ENCODE results near the gene STXBP1.
A peak's percentile ranks its signal among the peaks of the same experiment; 100 is the strongest.
"Not testable (repeated sequence)": the region's sequence is repeated elsewhere in the genome, so short reads cannot be mapped to it uniquely, and the experiment has no call there.

Gene STXBP1

DNA sequence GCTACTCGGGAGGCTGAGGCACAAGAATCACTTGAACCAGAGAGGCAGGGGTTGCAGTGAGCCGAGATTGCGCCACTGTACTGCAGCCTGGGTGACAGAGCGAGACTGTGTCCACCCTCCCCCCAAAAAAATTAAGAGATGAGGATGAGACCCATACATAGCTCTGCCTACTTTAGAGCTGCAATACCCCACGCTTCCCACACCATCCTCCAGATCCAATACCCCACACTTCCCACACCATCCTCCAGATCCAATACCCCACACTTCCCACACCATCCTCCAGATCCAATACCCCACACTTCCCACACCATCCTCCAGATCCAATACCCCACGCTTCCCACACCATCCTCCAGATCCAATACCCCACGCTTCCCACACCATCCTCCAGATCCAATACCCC is 34.9 kb upstream of the STXBP1 start:
- DNase-seq (ENCODE audit: low read depth in 1 of 2, low spot score in 1 of 2), result not testable (repeated sequence)

DNA sequence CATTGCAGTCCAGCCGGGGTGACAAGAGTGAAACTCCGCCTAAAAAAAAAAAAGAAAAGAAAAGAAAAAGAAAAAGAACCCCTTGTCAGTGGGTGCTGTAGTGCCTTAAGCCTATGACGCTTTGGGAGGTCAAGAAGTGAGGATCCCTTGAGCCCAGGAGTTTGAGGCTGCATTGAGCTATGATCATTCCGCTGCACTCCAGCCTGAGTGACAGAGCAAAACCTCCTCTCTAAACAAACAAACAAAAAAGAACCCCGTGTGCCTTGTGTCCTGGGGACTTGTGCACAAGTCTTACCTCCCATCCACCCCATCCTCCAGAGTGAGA is 33.5 kb upstream of the STXBP1 start:
- DNase-seq (ENCODE audit: low read depth in 1 of 2, low spot score in 1 of 2), result no peak

DNA sequence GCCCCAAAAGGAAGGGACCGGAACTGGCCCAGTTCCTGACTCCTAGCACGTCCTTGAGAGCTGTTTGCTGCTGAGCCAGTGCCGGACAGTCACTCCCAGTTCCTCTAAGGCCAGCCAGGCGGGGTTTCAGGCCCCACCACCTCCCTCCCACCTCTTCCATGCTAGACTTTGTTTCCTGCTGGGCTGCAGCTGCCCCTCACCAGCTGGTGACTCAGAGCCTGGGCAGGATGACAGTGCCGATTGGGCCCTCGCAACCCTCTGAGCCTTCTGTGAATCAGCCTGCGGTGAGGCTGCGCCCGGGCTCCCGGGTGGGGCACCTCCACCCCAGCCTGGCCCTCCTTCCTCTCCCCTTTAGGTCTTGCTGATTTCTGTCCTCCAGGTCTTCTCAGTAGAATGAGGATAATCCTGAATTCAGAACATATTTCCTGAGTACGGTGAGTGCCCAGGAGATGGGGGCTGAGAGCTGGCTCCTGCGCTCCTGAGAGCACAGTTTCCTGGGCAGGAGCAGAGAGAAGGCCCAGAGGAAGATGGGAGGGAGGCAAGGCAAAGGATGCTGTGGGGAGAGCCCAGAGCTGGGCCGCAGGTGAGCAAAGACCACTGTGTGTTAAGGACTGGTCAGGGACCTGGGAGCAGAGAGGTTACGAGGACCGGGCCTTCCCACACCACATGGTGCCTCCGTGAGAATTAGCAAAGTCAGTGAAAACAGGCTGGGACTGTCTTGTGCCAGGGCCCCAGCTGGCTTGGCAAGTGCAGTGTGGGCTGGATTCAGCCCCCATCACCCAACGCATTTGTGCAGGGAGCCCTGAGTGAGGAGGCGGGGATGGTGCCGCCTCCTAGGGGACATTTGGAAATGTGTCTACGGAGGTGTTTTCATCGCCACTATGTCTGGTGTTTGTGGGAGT is 32.9 kb upstream of the STXBP1 start:
- DNase-seq (ENCODE audit: low read depth in 1 of 2, low spot score in 1 of 2), result peak; percentile 48 to 52

DNA sequence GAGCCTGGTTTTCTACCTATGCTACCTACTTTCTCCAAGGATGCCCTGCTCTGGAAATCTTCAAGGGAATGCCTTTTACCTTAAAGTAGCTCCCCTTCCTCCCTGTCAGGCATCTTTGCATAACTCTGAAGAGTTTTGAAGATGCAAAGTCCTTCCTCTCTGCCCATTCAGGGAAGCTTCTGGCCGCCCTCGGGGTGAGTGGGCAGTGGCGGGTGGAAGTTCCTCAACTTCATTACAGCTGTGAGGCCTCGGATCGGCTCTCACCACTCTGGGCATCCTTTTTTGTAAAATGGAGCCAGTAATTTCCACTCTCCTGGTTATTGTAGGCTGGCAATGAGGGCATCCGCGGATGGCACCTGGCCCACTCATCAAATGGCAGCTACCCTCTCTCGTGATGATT is 31.7 kb upstream of the STXBP1 start:
- no peak for DNase-seq (ENCODE audit: low read depth in 1 of 2, low spot score in 1 of 2)

DNA sequence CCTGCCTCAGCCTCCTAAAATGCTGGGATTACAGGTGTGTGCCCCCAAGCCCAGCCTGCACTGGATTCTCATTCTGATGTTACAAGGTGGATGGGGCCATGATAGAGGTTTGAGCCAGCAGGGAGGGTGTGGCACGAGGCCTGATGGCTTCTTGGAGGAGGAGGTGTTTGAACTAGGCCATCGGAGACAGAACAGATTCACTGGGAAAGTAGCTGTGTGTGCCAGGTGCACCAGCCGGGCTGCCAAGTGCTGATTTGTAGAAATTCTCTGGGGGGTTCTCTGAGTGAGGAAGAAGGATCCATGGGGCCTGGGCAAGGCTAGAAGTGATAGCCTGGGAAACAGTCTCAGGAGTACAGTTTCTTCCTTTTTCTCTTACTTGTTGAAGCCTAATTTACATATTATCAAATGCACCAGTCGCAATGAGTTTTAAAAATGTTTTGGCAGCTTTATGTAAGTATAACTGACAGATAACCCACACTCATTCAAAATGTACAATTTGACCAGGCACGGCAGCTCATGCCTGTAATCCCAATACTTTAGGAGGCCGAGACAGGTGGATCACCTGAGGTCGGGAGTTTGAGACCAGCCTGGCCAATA is 31.1 kb upstream of the STXBP1 start:
- no peak for DNase-seq (ENCODE audit: low read depth in 1 of 2, low spot score in 1 of 2)

DNA sequence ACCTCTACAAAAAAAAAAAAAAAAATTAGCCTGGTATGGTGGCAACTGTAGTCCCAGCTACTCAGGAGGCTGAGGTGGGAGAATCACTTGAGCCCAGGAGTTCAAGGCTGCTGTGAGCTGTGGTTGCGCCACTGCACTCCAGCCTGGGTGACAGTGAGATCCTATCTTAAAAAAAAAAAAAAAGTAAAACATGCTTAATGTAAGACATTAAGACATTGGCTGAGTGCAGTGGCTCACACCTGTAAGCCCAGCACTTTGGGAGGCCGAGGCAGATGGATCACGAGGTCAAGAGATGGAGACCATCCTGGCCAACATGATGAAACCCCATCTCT is 27.6 kb upstream of the STXBP1 start:
- DNase-seq (ENCODE audit: low read depth in 1 of 2, low spot score in 1 of 2), result not testable (repeated sequence)

DNA sequence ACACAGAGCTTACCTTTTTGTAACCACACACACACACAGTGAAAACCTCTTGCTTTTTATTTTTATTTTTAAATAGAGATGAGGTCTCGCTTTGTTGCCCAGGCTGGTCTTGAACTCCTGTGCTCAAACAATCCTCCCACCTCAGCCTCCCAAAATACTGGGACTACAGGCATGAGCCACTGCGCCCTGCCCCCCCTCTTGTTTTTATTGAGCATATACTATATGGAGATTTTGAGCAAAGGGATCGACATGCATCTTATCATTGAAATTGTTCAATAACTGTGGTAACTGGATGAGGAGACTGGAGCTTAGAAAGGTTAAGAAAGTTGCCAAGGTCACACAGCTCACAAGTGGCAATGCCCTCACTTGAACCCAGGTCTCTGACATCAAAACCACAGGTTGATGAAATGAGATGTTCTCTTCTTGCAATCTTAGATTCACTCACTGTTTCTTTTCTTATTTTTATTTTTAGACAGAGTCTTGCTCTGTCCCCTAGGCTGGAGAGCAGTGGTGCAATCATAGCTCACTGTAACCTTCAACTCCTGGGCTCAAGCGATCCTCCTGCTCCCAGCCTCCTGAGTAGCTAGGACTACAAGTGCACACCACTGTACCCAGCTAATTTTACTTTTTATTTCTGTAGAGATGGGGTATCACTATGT is 26.8 kb upstream of the STXBP1 start:
- DNase-seq (ENCODE audit: low read depth in 1 of 2, low spot score in 1 of 2), result no peak

DNA sequence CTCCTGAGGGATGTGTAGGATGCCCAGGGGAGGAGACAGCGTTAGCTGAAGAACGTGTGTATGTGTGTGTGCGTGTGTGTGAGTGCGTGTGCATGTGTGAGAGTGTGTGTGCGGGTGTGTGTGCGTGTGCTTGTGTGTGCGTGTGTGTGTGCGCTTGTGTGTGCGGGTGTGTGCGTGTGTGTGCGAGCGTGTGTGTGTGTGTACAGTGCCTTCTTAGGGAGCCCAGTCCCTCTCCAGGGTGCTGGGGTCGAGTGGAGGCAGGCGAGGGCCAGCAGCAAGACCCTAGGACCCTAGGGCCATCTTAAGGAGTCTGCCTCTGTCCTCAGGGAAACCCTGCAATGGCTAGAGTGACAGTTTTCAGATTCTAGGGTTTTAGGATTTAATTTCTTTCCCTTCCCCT is 26.0 kb upstream of the STXBP1 start:
- no peak for DNase-seq (ENCODE audit: low read depth in 1 of 2, low spot score in 1 of 2)

DNA sequence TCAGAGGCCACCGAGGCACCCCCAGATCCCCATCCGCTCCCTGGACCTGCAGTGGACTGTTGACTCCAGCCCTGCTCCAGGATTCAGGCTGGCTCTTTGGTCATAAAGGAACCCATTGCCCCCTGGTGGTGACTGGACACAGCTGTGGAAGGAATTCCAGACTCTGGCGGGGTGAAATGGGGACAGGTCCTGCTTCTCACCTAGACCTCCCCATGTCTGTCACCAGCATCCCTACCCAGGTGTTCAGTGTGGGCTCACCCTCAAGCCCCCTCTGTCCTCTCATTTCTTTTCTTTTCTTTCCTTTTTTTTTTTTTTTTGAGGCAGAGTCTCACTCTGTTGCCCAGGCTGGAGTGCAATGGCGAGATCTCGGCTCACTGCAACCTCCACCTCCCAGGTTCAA is 25.5 kb upstream of the STXBP1 start:
- peak in 1 of 2 donors; percentile 36 for DNase-seq (ENCODE audit: low read depth in 1 of 2, low spot score in 1 of 2)

DNA sequence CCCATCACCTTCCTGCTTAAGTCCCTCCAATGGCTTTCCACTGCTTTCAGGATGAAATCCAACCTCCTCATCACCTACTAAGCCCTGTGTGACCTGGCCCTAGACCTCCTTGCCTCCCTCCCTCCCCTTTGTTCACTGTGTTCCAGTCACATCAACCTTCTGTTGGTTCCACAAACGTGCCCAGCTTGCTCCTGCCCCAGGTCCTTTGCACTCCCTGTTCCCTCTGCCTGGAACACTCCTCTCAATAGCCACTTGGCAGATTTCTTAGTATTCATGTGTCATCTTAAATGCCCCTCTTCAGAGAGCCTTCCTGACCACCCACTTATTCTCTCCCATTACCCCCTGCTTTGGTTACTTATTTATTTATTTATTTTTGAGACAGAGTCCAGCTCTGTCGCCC is 24.1 kb upstream of the STXBP1 start:
- DNase-seq (ENCODE audit: low read depth in 1 of 2, low spot score in 1 of 2), result no peak

DNA sequence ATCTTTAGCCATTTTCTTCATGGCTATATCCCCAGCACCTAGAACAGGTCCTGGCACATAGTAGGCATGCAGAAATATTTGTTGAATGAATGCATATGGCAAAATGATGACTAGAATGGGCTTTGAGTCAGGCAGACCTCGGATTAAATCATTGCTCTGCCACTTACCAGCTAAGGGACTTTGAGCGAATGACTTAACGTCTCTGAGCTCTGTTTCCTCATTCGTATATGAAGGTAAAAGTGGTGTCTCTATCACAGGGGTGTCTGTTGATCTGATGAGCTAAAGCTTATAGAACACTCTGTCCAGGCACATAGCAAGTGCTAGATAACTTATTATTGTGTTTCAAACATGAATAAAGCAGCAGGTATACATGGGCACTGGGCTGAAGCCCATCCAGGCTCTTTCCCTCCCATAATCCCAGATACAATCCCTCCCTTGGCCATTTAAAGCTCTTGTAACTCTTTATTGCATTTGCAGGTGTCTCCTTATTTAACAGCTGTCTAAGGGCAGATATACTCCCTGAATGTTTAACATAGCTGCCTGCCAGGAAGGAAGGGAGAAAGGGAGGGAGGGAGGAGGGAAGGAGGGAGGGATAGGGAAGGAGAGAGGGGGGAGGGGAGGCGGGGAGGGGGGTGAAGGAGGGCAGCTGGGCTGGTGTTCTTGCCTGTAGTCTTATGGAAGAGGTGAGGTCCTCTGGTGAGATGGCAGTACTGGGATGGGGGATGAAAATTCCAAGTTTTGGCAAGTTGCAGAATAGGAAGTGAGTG is 23.2 kb upstream of the STXBP1 start:
- no peak for DNase-seq (ENCODE audit: low read depth in 1 of 2, low spot score in 1 of 2)

DNA sequence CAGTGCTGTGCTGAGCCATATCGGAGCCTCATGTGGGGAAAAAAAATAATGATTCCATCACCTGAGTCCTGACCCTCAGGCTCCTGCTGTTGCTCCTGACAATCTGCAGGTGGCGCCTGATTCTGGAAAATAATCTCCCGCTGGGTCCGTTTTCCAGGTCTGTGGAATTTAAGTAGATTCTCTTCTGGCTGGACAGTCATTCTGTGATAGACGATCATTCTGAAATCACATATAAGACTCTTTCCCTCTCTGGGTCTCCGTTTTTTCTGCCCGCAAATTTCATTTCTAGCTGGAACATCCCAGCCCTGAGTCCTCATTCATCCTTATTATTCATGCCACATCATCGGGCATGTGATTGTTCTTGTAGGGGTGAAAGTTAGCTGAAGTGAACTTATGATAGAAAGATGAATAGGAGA is 22.1 kb upstream of the STXBP1 start:
- no peak for DNase-seq (ENCODE audit: low read depth in 1 of 2, low spot score in 1 of 2)

DNA sequence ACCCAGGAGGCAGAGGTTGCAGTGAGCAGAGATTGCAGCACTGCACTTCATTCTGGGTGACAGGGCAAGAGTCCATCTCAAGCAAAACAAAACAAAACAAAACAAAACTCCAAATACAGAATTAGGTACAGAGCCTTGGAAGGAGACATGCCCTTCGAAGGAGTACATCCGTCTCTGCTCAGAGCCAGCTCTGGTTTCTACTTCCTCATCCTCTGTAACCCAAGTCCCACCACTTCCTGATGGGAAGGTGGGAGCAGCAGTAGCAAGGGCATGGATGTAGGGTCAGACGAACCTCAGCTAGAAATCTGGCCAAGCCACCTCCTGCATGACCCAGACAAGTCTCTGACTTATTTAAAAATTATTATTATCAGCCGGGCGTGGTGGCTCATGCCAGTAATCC is 16.5 kb upstream of the STXBP1 start:
- no peak for DNase-seq (ENCODE audit: low read depth in 1 of 2, low spot score in 1 of 2)

DNA sequence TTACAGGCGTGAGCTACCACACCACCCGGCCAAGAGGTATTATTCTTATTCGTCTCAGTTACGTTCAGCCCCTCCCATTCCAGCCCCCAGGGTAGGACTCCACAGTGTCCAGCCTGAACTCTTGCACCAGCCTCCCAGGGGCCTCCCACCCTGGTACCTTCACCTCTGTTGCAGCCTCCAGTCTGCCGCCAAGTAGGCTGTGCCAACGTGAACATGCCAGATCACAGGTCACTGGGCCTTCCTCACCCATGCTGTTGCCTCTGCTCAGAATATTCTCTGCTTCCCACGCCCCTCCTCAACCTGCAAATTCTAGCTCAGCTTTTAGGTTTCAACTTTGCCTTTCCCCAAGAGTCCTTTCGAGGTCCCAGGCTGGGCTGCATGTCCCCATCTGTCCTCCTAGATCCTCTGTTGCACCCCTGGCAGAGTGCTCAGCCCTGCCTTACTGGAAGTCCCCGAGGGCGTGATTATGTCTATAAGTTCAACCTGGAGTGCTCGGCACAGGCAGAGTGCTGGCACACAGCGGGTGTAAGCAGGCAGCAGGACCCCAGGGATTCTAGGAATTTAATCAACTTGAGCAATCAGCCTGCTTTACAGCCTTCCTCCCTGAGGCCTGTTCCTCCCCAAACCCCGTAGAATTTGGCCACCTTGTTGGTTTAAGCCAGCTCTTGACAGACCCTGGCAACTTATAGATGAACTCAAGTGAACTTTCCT is 13.1 kb upstream of the STXBP1 start:
- DNase-seq (ENCODE audit: low read depth in 1 of 2, low spot score in 1 of 2), result no peak

DNA sequence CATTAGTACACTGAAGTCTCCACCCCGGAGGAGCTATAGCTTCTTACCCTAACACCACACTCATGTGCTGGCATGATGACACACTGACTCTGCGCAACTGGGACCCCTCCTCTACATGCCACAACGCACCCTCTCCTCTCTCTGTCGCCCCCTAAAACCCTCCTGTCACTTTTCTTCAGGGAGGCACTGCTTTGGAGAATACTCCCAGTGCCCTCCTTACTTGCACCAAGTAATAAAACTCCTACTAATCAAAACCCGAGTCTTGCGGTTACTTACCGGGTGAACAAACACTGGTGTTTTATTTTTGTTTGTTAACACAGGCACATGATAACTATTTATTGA is 12.6 kb upstream of the STXBP1 start:
- DNase-seq (ENCODE audit: low read depth in 1 of 2, low spot score in 1 of 2), result no peak

DNA sequence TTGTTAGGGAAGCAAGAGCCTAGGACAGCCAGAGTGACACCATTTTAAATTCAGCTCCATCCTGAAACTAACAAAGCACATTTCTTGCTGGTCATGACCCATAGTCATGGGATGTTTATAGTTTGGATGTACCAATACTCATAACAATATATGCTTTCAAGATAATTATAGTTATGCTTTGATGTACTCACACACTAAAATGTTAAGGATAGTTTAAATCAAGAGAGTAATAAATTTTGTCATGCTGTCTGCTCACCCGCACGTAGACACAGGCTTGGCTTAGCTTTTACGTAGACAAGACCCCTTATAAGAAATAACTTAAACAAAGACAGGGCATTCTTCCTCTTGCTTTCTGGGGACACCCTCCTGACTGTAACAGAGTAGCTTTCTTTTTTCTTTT is 8.9 kb upstream of the STXBP1 start:
- DNase-seq (ENCODE audit: low read depth in 1 of 2, low spot score in 1 of 2), result no peak

DNA sequence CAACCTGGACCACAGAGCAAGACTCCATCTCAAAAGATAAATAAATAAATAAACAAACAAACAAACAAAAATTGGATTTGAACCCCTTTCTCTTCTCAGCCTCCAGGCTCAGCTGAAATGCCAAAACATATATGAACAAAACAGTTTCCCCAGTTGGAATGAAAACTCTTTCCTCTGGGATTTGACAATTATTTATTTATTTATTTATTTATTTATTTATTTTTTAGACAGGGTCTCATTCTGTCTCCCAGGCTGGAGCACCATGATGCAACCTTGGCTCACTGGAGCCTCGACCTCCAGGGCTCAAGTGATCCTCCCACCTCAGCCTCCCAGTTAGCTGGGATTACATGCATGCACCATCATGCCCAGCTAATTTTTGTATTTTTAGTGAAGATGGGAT is 6.0 kb upstream of the STXBP1 start:
- no peak for DNase-seq (ENCODE audit: low read depth in 1 of 2, low spot score in 1 of 2)

DNA sequence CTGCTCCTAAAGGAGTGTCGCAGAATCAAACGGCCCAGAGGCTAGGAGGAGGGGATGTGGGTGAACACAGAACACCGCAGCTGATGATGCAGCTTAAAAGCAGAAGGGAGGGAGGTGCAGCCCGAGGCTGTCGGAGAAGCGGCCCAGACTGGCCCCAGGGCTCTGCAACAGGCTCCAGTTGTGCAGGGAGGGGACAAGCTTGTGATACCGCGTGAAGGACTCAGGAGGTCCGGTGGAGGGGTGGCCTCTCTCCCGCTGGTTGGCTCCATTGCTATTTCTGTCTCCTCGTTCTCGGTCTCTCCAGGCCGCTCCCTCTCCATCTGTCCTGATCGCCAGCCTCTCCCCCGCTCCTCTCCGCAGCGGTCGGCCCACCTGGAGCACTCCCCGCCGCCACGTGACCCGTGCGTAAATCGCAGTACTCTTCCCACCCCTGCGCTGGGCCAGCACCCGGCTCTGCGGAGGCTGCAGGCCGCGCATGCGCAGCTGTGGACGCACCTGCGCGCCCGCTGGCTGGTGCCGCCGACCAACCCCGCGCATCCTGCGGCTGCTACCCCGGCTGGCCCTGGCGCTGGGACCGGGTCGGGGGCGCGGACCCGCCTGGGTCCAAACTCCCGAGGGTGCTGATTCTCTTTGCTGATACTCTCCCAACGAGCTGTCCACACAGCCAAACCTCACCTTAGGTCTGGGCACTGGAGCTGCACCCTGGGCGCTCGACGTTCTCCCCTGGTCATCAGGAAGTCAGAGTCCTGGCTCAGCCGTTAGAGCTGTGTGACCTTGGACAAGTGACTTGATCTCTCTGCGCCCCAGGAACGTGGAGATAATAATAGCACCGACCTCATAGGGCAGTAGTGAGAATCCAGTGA is 3.7 kb upstream of the STXBP1 start:
- DNase-seq (ENCODE audit: low read depth in 1 of 2, low spot score in 1 of 2), result peak; percentile 59 to 68

DNA sequence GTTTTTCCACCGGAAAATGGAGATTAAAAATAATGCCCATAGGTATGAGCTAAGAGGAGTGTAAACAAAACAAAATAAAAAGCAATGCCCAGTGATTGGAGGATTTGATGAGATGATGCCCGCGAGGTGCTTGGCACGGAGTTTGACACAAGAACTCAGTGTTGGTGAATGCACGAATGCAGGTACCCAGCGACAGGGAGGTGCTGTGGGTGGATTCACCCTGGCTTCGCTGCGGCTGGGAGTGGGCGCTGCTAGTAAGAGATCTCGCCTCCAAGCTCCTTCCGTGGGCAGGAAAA is 526 bp upstream of the STXBP1 start:
- no peak for DNase-seq (ENCODE audit: low read depth in 1 of 2, low spot score in 1 of 2)

DNA sequence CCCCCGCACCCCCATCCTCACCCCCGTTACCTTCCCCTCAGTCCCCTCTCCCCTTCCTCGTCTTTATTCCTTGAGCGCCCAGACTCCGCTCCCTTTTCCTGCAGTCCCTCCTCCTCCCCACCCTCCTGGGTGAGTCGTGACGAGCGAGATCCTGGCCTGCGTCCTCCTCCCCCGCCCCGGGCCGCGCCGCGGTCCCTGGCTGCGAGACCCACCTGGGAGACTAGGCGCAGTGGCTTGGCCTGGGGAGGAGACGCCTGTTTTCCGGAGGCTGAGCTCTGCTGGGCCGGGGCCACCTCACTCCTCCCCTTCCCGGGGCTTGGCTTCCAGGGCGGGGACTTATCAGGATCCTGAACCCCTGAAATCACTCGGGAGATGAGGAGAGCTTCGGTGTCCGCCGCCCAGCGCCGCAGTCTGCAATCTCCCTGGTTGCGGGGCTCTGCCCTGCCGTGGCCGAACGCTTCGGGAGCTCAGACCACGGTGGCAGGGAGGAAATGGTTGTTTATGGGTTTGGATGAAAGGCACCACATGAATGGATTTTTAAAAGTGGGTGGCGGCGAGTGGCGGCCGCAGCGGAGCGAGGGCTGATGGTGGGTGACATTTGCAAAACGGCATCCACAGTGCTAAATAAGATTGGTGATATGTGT is 984 bp downstream of the STXBP1 start:
- DNase-seq (ENCODE audit: low read depth in 1 of 2, low spot score in 1 of 2), result peak; percentile 2 to 15
